ENCODE measurements around the gene LIPF. TPM values are rescaled to one million over a fixed set of nuclear protein-coding genes. Genes with fewer than 3 reads are reported as not detected.

LIPF gene
- total RNA-seq, 2 donors from 2014 or later: not detected

GRCh38 chr10:88672041-88672440, 7.8 kb downstream of the LIPF start:
- Histone ChIP-seq H3K4me1 (ENCODE audit: control insufficient read depth in 1 of 2, low read depth in 2 of 2) (no peaks in the 10 kb centered on the region), H3K9me3 (no peaks in the 10 kb centered on the region), H3K36me3 (no peaks in the 10 kb centered on the region), H3K27me3 (replicated peaks; ENCODE audit: insufficient read depth) (no peaks in the 10 kb centered on the region), H3K4me3 (no peak overlapping the region), H3K27ac (no peak overlapping the region)
- TF ChIP-seq, protein P1, sequence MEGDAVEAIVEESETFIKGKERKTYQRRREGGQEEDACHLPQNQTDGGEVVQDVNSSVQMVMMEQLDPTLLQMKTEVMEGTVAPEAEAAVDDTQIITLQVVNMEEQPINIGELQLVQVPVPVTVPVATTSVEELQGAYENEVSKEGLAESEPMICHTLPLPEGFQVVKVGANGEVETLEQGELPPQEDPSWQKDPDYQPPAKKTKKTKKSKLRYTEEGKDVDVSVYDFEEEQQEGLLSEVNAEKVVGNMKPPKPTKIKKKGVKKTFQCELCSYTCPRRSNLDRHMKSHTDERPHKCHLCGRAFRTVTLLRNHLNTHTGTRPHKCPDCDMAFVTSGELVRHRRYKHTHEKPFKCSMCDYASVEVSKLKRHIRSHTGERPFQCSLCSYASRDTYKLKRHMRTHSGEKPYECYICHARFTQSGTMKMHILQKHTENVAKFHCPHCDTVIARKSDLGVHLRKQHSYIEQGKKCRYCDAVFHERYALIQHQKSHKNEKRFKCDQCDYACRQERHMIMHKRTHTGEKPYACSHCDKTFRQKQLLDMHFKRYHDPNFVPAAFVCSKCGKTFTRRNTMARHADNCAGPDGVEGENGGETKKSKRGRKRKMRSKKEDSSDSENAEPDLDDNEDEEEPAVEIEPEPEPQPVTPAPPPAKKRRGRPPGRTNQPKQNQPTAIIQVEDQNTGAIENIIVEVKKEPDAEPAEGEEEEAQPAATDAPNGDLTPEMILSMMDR (IDR thresholded peaks at IDR 0.05): no peak
- ATAC-seq (ENCODE audit: insufficient number of reproducible peaks, low FRiP score, low read depth) (no peak), DNase-seq (ENCODE audit: low spot score) (no peak)

- DNase-seq (ENCODE audit: low spot score) (no peak), ATAC-seq (ENCODE audit: insufficient number of reproducible peaks, low FRiP score, low read depth) (no peak)
- no peaks in the 10 kb centered on the region for H3K36me3 ChIP-seq
- H3K4me1 ChIP-seq (ENCODE audit: control insufficient read depth in 1 of 2, low read depth in 2 of 2): no peaks in the 10 kb centered on the region
- TF ChIP-seq, protein P1 (IDR thresholded peaks at IDR 0.05): no peak
- no peak overlapping the region for H3K27ac ChIP-seq
- no peaks in the 10 kb centered on the region for H3K9me3 ChIP-seq
- no peaks in the 10 kb centered on the region for H3K27me3 ChIP-seq (replicated peaks; ENCODE audit: insufficient read depth)
- no peak overlapping the region for H3K4me3 ChIP-seq
These were observed 12.2 kb downstream of the LIPF start for GRCh38 chr10:88676283-88677060.

- H3K4me1 ChIP-seq (ENCODE audit: control insufficient read depth in 1 of 2, low read depth in 2 of 2): no peaks in the 10 kb centered on the region
- no peaks in the 10 kb centered on the region for H3K27me3 ChIP-seq (replicated peaks; ENCODE audit: insufficient read depth)
- ATAC-seq (ENCODE audit: insufficient number of reproducible peaks, low FRiP score, low read depth) (no peak), DNase-seq (ENCODE audit: low spot score) (no peak)
- no peaks in the 10 kb centered on the region for H3K9me3 ChIP-seq
- H3K27ac ChIP-seq: no peak overlapping the region
- TF ChIP-seq, protein P1 (IDR thresholded peaks at IDR 0.05): no peak
- H3K36me3 ChIP-seq: no peaks in the 10 kb centered on the region
- no peak overlapping the region for H3K4me3 ChIP-seq
These were observed 16.7 kb downstream of the LIPF start for GRCh38 chr10:88680958-88681357.

DNA sequence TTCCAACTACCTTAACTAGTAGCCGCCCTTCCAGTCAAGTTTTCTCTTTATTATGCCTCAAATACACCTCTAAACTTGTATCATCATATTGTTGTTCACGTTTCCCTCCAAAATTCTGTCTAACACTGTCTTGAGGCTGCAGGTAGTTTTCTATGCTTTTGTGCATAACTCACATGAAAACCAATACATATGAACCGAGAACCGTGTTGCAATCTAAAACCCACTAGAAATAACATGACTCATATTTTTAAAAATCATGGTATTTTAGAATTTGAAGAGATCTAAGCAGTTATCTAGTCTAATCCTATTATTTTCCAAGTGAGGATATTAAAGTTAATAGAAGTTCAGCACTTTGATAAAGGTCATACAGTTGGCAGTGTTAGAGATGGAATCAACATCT, 18.2 kb downstream of the LIPF start:
- Histone ChIP-seq H3K9me3 (no peaks in the 10 kb centered on the region), H3K4me1 (ENCODE audit: control insufficient read depth in 1 of 2, low read depth in 2 of 2) (no peaks in the 10 kb centered on the region), H3K4me3 (no peak overlapping the region), H3K27ac (no peak overlapping the region), H3K27me3 (replicated peaks; ENCODE audit: insufficient read depth) (no peaks in the 10 kb centered on the region), H3K36me3 (no peaks in the 10 kb centered on the region)
- TF ChIP-seq, protein P1 (IDR thresholded peaks at IDR 0.05): no peak
- DNase-seq (ENCODE audit: low spot score): no peak
- ATAC-seq (ENCODE audit: insufficient number of reproducible peaks, low FRiP score, low read depth): no peak

GRCh38 chr10:88687853-88688467, 23.7 kb downstream of the LIPF start:
- Histone ChIP-seq H3K4me1 (ENCODE audit: control insufficient read depth in 1 of 2, low read depth in 2 of 2) (no peaks in the 10 kb centered on the region), H3K27me3 (replicated peaks; ENCODE audit: insufficient read depth) (no peaks in the 10 kb centered on the region), H3K4me3 (no peak overlapping the region), H3K36me3 (no peaks in the 10 kb centered on the region), H3K9me3 (no peaks in the 10 kb centered on the region), H3K27ac (no peak overlapping the region)
- TF ChIP-seq, protein P1 (IDR thresholded peaks at IDR 0.05): peak; percentile 59
- no peak for ATAC-seq (ENCODE audit: insufficient number of reproducible peaks, low FRiP score, low read depth)
- no peak for DNase-seq (ENCODE audit: low spot score)
